ENCODE results near the gene FBXL15.
"Not testable (repeated sequence)": the region's sequence is repeated elsewhere in the genome, so short reads cannot be mapped to it uniquely, and the experiment has no call there.

The FBXL15 gene

DNA sequence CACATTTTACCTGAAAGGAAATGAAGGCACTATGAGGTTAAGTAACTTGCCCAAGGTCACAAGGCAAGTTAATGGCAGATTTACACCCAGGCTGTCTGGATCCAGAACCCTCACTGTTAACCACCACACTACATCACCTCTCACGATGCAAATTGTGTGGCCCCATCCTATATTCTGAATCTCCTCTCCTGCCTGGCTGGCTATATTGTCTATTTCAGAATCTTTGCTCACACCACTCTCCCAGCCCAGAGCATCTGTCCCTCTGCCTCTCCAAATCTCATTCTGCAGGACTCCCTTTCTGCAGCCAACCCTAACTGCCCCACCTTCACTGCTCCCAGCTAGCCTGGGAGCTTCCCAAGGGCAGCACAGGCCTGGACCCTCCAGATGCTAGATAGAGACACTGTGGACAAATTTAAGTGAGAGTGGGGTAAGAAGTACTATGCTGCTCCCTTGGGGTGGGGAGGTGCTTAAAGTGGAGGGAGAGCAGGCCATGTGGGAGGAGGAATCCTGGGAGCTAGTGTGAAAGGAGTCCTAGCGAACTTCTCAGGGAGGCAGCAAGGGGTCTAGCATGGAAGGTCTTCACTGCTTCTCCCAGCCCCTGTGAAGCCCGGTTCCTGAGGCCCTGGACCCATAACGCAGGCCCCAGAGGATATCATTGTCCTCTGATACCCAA is 11.0 kb downstream of the FBXL15 start:
- DNase-seq (ENCODE audit: low spot score): no peak

DNA sequence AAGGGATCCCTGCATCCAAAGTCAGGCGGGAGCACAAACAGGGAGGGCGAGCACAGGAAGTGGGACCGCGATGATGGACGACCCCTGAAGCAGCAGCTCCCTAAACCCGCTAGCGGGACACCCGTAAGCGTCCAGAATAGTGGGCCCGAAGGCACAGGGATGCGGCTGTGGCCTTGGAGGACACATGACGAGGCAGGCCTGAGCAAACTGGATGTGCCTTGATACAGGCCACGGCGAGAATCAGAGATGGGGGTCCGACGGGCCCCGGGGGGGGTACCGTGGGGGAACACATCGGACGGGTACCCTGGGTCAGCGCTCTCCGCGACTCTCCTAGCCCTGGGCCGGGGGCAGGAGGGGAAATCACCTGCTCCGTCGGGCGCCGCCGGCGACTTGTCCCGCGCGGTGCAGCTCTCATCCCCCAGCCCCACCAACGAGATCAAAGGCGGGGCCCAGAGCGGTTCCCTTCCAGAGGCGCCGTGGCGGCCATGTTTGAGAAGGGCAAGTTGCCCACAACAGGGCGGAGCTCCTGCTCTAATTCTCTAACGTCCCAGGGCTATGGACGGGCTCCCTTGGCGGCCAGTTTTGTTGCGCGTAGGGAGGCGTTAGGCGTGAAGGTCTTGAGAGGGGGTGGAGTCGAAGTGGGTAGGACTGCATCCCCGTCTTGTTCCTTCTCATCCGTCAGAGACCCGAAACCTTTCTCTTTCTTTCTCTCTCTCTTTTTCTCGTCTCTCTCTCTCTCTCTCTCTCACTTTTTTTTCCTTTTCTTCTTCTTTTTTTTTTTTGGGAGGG is 11.7 kb downstream of the FBXL15 start, which contains the start of gene CUEDC2:
Gene CUEDC2 (minus strand): TSS at position 413 of the 789 bp plus-strand sequence. CDS start 7,386 bp downstream, outside the sequence.
- peak; percentile 95 for DNase-seq (ENCODE audit: low spot score)

DNA sequence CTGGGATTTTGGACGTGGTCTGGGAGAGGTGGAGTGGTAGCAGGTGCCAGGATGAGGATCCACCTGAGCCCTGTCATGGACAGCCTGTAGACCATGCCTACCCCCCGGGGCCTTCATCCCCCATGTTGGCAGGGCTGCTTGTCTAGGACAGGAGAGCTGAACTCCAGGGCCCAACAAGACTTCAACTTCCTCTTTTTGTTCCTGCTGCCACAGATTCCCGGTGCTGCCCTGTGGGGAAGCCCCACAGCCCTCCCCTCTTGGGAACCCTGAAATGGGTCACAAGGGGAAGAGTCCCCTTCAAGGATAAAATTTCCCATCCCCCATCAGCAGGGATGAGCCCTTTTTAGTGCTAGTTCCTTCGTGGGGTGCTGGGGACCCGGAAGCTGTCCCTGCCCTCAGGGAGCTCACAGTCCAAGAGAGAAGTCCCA is 13.0 kb downstream of the FBXL15 start:
- DNase-seq (ENCODE audit: low spot score): no peak

DNA sequence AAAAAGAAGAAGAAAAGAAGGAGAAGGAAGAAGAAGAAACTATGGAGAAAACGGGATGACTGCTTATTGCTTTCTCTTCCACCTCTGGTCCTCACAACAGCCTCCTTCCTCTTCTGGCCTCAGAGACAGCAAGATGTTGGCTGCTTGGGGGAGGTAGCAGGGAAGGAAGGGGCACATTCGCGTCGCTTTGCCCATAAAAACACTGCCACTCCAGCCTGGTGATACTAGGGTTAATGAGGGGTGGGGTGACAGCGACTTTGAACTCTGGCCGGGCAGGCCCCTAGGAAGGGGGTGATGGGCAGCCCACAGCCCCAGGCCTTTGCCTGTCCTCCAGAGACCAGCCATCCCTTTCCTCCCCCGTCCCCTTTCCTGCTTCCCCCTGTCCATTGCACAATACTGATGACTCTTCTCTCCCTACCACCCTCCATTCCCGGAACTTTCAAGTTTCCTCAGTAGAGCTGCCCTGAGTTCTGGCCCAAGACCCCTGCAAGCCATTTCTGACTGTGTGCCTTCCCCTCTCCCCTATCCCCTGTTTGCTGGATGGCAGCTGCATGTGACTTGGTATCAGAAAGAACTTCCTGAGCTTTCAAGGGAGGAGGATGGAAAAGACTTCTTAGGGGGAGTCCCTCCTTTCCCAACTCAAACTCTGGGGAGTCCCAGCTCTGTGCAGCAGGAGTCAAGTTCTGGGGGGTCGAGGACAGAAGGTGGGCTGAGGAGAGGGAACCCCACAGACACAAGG is 13.9 kb downstream of the FBXL15 start:
- DNase-seq (ENCODE audit: low spot score): no peak

DNA sequence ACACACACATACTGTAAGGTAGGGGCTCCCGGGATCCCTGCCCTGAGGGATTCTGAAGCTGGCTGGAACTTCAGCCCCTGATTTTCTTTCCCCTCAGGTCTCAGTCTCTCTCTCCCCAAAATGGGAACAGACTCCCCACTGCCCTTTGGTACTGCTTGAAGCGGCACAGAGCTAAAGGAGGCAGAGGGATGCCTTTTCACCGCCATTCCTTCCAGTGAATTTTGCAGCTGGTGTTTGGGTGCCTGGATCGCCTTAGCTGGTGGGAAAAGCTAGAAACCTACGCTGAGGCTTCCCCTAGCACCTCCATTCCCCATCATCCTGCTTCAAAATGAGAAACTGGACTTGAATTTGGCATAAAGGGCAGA is 14.5 kb downstream of the FBXL15 start:
- DNase-seq (ENCODE audit: low spot score): no peak

DNA sequence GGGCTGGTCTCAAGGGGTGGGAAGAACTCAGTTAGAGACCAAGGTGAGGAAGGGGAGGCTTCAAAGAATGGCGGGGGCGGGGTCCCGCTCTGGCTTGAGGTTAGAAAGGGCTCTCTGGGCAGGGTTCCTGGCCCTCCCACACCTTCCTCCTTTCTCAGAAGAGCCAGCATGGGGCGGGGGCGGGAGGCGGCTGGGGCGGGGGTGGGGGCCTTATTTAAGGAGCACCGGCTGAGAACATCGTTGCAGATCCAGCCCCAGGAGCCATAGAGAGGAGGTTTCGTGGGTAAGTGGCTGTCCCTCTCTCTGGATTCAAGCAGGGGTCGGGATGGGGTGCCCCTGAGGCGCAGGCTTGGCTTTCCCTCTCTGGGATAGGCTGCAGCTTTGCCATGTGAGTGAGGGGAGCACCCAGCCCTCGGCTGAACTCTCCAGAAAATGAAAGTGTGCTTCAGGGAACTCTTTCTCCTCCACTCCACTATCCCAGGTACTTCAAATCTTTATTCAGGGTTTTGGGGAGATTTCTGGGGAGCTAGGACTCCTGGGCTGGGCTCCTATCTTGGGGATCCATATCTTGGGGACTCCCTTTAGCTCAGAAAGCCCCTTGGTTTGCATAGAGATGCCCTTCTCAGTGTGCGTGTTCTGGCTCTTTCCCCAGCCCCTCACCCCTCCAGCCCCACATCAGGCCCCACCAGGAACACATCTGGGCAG is 15.0 kb downstream of the FBXL15 start:
- no peak for DNase-seq (ENCODE audit: low spot score)

DNA sequence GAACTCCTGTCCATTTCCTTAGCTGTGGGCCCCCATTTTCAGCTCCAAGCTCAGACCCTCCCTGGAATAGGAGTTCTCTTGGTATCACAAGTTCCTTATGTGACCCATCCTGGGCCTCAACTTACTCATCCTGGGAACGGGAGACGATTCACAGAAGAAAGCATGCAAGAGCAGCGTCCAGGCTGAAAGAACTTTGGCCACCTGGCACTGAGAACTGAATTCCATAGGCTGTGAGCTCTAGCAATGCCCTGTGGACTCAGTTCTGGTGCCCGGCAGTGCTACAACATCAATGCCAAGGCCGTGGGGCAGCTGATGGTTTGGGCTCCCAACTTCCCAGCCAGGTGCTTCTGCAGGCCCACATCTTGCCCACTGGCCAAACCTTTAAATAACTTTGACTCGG is 15.7 kb downstream of the FBXL15 start:
- DNase-seq (ENCODE audit: low spot score): no peak

DNA sequence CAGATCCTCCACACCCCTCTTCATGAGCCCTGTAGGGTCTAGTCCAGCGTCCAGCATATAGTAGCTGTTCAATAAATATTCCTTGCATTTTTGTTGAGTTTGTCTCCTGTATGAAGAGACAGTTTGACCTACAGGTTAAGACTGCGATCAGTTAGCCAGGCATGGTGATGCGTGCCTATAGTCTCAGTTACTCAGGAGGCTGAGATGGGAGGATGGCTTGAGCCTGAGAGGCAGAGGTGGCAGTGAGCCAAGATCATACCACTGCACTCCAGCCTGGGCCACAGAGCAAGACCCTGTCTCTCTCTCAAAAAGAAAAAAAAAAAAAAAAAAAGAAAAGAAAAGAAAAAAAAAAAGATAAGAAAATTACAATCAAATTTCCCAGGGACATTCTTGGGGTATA is 16.9 kb downstream of the FBXL15 start:
- DNase-seq (ENCODE audit: low spot score): no peak

DNA sequence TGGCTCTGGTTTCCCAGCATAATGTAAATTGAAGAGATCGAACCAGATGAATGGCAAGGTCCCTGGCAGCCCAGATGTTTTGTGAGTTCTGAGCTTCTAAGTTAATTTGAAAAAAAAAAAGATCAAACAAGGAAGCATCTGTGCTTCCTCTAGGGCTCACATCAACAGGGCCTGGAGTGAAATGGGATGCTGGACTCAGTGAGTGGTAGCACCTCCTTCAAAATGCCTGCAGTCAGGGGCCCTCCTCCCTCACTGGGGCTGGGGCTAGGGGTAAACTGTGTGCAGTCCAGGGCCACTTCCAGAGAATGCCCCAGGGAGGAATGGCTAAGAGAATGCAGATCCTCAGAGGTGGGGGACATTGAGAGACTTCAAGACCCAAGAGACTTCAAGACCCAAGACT is 17.7 kb downstream of the FBXL15 start:
- no peak for DNase-seq (ENCODE audit: low spot score)

DNA sequence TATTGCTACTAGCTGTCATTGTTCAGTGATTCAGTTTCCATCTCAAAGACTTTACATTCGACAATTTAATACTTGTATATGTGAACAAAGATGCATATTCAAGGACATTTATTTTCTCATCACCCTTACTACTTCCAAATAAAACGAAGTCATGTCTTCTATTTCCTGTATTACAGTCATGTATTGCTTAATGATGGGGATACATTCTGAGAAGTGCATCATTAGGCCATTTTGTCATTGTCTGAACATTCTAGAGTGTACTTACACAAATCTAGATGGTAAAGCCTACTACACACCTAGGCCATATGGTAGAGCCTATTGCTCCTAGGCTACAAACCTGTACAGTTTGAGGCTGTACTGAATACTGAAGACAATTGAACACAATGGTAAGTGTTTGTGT is 24.2 kb downstream of the FBXL15 start:
- DNase-seq (ENCODE audit: low spot score): no peak

DNA sequence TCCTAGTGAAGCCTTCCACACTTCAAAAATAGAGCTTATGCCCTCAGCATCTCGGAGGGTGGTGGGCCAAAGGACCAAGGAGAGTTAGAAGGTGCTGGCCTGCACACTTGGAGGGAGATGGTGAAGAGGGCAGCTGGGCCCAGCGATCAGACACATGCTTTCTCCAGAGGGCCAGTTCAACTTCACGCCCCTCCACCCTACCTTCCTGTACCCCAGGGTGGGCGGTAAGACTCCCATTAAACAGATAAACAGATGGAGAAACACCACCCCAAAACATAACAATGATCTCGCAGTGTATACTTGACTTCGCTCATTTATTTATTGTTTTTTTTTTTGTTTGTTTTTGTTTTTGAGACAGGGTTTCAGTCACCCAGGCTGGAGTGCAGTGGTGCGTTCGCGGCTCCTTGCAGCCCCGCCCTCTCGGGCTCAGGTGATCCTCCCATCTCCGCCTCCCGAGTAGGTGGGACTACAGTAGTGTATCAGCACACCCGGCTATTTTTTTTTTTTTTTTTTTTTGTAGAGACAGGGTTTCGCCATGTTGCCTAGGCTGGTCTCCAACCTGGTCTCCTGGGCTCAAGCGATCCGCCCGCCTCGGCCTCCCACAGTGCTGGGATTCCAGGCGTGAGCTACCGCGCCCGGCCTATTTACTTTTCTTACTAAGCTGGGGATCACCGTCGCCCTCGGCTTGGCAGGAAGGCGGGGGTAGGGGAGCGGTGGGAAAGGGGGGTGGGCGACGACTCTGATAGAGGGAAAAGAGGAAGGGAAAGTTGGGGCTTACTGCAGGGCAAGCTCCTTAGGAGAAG is 28.9 kb downstream of the FBXL15 start:
- peak; percentile 83 for DNase-seq (ENCODE audit: low spot score)

DNA sequence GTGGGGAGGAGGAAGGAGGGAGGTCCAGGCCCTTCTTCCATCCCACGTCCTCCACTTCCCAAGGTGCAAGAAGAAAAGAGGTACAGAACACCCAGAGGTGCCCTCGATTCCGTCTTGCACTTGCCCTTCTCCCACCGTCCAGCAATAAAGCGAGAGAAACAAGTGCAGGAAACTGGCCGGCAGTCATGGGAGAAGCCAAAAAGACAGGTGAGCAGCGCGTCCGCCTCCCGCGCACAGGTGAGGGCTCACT is 29.4 kb downstream of the FBXL15 start:
- DNase-seq (ENCODE audit: low spot score): no peak

DNA sequence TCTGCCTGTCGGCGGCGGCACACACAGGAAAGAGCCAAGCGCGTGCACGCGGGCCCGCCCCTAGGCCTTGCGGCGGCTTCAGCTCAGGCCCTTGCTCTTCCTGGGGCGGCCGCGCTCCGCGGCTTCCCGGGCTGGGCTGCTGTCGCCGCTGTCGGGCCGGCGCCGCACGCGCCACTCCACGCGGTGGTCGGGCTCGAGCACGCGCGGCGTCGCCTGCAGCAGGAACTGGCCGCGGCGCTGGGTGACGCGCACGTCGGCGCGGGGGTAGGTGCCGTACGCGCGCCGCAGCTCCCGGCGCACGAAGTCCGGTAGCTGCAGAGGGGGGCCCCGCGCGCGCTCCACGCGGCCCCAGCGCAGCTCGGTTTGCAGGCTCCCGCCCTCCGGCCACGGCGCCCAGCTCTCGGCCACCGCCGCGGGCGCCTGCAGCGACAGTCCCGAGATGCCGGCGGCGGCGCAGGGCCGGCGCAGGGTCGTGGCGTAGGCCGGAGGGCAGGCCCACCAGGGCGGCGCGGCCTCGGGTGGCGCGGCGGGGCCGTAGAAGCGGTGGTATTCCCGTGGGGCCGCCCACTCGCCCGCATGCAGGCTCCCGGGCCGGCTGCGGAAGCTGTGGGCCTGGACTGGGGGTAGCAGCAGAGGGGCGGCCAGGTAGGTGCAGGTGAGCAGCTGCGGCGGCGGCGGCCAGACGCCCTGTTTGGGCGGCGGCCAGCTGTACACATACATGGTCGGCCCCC is 29.9 kb downstream of the FBXL15 start:
- peak; percentile 61 for DNase-seq (ENCODE audit: low spot score)

DNA sequence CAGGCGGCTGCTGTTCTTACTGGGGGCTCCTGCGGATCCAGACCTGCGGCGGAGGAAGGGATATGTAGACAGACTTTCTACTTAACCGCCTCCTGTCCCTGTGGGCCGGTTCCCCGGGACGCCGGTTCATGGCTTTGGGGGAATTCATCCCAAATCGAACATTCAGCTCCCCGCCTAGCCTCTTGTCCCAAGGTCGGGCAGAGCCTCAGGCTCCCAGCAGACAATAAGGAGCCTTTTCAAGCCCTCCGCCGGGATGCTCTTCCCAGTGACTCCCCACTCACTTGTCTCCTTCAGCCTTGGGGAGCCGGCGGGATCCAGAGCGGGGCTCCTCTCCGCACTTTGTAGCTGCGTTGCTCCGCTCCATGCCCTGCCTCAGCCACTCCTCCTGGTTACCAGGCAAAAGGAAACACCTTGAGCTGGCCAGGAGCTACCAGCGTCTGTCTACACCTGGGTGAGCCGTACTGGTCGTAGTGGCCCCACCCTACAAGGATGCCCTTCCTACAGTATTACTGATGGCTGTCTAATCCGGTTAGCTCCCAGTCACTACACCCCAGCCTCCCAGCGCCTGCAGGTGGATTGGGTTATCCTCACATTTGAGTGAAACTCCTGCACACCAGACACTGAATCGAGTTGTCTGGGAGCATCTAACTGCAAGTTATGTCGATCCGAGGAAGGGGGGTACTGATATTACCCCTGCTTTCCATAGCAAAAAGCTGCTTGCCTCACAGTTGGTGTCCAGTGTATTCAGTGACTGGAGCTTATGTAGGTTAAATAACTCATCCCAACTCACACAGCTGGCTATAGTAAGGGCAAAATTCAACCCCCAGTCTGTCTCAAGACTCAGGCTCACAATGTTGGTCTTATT is 30.7 kb downstream of the FBXL15 start, which contains the start of gene C10orf95:
Gene C10orf95 (minus strand): TSS at position 439 of the 865 bp plus-strand sequence. CDS start 450 bp downstream, outside the sequence.
- no peak for DNase-seq (ENCODE audit: low spot score)

DNA sequence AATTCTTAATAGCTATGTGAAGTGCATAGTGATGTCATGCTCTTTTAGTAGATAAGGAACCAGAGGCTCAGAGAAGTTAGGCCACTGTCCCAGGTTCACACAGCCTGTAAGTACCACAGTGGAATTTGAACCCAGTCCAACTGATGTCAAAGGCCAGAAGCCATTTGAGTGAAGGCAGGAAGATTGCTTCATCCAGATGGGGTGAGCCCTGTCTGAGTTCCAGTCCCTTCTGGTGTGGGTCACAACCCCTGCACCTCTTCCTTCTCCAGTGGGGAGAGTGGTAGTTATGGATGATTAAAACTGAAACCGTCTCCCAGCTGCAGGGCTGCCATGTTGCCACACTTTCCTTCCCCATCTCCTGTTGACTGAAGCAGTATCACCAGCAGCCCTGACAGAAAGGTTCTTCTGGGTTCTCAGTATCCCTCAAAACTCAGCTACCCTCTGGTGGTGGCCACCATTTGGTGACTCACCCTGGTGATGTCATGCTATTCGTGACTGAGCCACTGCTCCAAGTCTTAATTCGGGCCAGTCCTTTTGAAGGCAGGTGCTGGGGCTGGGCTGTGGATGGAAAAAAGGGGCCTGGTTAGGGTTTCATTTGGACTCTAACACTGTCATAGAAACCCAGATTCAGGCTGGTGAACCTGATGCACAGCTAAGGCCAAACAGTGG is 32.2 kb downstream of the FBXL15 start:
- DNase-seq (ENCODE audit: low spot score): peak; percentile 27

DNA sequence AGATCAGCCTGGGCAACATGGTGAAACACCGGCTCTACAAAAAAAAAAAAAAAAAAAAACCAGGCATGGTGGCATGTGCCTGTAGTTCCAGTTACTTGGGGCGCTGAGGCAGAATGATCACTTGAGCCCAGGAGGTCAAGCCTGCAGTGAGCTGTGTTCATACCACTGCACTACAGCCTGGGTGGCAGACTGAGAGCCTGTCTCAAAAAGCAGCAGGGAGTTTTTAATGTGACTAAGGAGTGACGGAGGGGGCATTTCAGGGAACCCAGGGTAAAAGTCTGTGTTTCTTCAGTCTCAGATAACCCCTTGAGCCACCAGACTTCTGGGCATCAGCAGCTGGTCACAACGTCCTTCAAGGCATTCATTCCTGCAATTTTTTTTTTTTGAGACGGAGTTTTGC is 32.9 kb downstream of the FBXL15 start:
- DNase-seq (ENCODE audit: low spot score): no peak

DNA sequence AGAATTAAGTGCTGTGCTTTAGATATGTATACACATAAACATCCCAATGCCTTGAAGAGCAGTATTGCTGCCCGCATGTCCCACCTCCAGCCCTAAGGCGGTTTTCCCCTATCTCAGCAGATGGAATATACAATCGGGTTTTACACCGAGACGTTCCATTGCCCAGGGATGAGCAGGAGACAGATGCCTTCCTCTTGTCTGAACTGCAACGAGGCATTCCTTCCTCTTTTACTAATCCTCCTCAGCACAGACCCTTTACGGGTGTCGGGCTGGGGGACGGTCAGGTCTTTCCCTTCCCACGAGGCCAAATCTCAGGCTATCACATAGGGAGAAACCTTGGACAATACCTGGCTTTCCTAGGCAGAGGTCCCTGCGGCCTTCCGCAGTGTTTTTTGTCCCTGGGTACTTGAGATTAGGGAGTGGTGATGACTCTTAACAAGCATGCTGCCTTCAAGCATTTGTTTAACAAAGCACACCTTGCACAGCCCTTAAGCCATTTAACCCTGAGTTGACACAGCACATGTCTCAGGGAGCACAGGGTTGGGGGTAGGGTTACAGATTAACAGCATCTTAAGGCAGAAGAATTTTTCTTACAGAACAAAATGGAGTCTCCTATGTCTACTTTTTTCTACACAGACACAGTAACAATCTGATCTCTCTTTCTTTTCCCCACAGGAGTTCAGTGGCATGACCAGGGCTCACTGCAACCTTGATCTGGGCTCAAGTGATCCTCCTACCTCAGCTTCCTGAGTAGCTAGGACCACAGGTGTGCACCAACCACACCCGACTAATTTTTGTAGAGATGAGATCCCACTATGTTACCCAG is 34.2 kb downstream of the FBXL15 start:
- DNase-seq (ENCODE audit: low spot score): not testable (repeated sequence)

DNA sequence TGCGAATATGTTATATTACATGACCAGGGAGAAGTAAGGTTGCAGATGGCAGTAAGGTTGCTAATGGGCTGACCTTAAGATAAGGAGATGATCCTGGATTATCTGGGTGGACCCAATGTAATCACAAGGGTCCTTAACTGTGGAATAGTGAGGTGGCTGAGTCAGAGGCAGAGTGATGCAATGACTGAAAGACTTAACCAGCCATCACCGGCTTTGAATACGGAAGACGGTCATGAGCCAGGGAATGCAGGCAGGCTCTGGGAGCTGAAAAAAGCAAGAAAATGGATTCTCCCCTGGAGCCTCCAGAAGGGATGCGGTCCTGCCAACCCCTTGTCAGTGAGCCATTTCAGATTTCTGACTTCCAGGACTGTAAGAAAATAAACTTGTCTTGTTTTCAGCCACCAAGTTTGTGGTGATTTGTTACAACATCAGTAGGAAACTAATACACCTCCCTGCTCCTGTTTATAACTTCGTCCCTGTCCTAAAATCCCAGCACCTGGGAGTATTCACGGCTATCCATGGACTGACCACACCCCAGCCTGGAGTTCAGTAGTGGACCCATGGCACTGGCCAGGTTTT is 35.3 kb downstream of the FBXL15 start:
- no peak for DNase-seq (ENCODE audit: low spot score)
